ENCODE results near the gene B2M.

- TF ChIP-seq ATF2 (IDR thresholded peaks at IDR 0.05; ENCODE audit: low read length) (no peak), CREB1 (IDR thresholded peaks at IDR 0.05) (no peak), JUN (IDR thresholded peaks at IDR 0.05; ENCODE audit: low read depth, low read length) (no peak), GTF2F1 (IDR thresholded peaks at IDR 0.05; ENCODE audit: borderline replicate concordance, low read depth, low read length) (no peak), EP300 (IDR thresholded peaks at IDR 0.05; ENCODE audit: borderline replicate concordance in 1 of 2, low read depth in 2 of 2, low read length in 2 of 2) (no peak), MAX (IDR thresholded peaks at IDR 0.05) (no peak), BCL11A (IDR thresholded peaks at IDR 0.05; ENCODE audit: low read depth in 2 of 2, low read length in 2 of 2) (no peak), EGR1 (IDR thresholded peaks at IDR 0.05; ENCODE audit: borderline replicate concordance, low read depth, low read length) (no peak), CTCF (IDR thresholded peaks at IDR 0.05; ENCODE audit: control extremely low read depth in 1 of 3, insufficient read depth in 1 of 3, low read depth in 1 of 3, low read length in 3 of 3) (no peak), FOSL1 (IDR thresholded peaks at IDR 0.05; ENCODE audit: insufficient read depth, low read depth, low read length) (no peak), TCF12 (IDR thresholded peaks at IDR 0.05; ENCODE audit: low read depth, low read length) (no peak)
These were observed 34.6 kb upstream of the B2M start for GRCh38 chr15:44676676-44677075.

All from H1 (cell line).